ENCODE results near the gene MATN4. TPM values are rescaled to one million over a fixed set of nuclear protein-coding genes. Genes with fewer than 3 reads are reported as not detected.
A peak's percentile ranks its signal among the peaks of the same experiment; 100 is the strongest.

MATN4 gene
- total RNA-seq, 4 donors from 2014 or later = 0.09 to 0.68 TPM; not detected in 2

DNA sequence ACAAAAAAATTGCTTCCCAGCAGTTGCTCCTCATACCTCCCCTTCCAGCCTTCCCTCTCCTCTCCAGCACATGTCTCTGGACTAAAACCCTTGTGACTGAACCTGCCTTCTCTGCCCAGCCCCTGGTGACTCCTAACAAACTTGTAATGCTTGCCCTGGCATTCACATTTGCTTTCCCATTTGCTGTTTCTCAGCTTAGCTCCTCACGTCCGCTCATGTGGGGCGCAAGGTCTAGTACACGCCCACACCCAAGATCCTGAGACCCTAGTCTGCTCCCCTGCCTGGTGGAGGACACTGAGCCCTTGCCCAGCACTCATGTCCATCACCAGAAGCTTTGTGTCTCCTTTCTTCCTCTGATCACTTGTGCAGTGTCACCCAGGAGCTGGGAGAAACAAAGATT is 19.7 kb downstream of the MATN4 start:
- Histone ChIP-seq H3K27me3 (peaks cover 0 to 25% (median 0%) of the 10 kb centered on the region in 4 donors), H3K9me3 (no peaks in the 10 kb centered on the region), H3K4me3 (no peak overlapping the region), H3K27ac (no peak overlapping the region), H3K36me3 (no peaks in the 10 kb centered on the region), H3K4me1 (peaks cover 5 to 41% (median 8%) of the 10 kb centered on the region in 3 donors)
- TF ChIP-seq POLR2A (IDR thresholded peaks at IDR 0.05) = no peak
- no peak for TF ChIP-seq CTCF (IDR thresholded peaks at IDR 0.05)
- WGBS, 2 donors = 61 to 79% methylated on average over 4 of the region's 4 CpGs
- no peak for DNase-seq
- intact Hi-C loops (cut with DNase I) = no loop called here

- WGBS, 2 donors = 19 to 28% methylated on average over 3 of the region's 4 CpGs
- no peaks in the 10 kb centered on the region for H3K9me3 ChIP-seq
- no peak overlapping the region for H3K4me3 ChIP-seq
- peak overlapping the region; percentile 50 to 78 (median 70) for H3K27ac ChIP-seq
- peaks cover 3 to 29% (median 3%) of the 10 kb centered on the region in 3 donors for H3K4me1 ChIP-seq
- DNase-seq = no peak
- intact Hi-C loops (cut with DNase I) = no loop called here
- H3K36me3 ChIP-seq = no peaks in the 10 kb centered on the region
- H3K27me3 ChIP-seq = peaks cover 0 to 28% (median 0%) of the 10 kb centered on the region in 4 donors
- TF ChIP-seq CTCF (IDR thresholded peaks at IDR 0.05) (no peak), POLR2A (IDR thresholded peaks at IDR 0.05) (no peak)
Observed at GRCh38 chr20:45283551-45284057, 24.5 kb downstream of the MATN4 start.

DNA sequence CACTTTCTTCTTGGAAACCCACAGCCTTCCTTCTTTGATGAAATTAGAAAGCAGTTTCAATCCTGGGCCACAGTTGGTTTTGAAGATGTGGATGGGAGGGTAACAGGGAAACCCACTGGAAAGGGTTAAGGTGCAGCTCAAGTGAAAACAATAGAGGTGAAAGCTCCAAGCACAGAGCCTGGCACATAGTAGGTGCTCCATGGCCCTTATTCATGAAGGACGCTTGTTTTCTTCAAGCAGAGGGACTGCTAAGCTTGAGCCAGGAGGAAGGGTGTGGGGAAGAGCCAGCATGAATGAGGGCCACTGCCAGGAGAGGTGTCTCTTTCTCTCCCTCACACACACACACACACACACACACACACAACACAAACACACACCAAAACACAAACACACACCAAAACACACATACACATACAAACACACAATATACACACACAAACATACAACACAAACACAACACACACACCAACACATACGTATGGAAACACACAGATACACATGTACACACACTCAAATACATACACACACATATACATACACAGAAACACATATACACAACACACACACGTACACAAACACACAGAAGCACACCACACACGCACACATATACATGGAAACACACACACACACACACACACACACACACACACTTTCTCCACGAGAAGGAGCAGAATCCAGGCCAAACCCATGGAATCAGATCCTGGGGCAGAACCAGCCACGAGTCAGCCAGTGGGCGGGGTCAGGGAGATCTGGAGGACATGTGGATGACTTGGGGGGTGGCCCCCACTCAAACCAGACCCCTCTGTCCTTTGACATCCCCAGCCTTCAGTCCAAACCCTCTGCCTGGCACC is 25.2 kb downstream of the MATN4 start:
- H3K27ac ChIP-seq = peak overlapping the region; percentile 50 to 78 (median 70)
- no peaks in the 10 kb centered on the region for H3K9me3 ChIP-seq
- H3K4me1 ChIP-seq = peaks cover 3 to 29% (median 3%) of the 10 kb centered on the region in 3 donors
- no peak for TF ChIP-seq CTCF (IDR thresholded peaks at IDR 0.05)
- no peak for TF ChIP-seq POLR2A (IDR thresholded peaks at IDR 0.05)
- no peaks in the 10 kb centered on the region for H3K36me3 ChIP-seq
- H3K4me3 ChIP-seq = no peak overlapping the region
- peaks cover 0 to 28% (median 0%) of the 10 kb centered on the region in 4 donors for H3K27me3 ChIP-seq
- intact Hi-C loops (cut with DNase I) = no loop called here
- no peak for DNase-seq
- 59 to 64% methylated on average over 4 to 6 of the region's 7 CpGs for WGBS, 2 donors

- intact Hi-C loops (cut with DNase I) = no loop called here
- no peak overlapping the region for H3K4me3 ChIP-seq
- no peak overlapping the region for H3K27ac ChIP-seq
- TF ChIP-seq POLR2A (IDR thresholded peaks at IDR 0.05) (no peak), CTCF (IDR thresholded peaks at IDR 0.05) (no peak)
- 46 to 70% methylated on average over 1 of the region's 1 CpG for WGBS, 2 donors
- no peaks in the 10 kb centered on the region for H3K9me3 ChIP-seq
- H3K27me3 ChIP-seq = peaks cover 0 to 33% (median 0%) of the 10 kb centered on the region in 4 donors
- H3K36me3 ChIP-seq = no peaks in the 10 kb centered on the region
- peaks cover 3 to 17% (median 3%) of the 10 kb centered on the region in 3 donors for H3K4me1 ChIP-seq
- no peak for DNase-seq
Observed at GRCh38 chr20:45279992-45280391, 28.1 kb downstream of the MATN4 start.

- Histone ChIP-seq H3K27ac (no peak overlapping the region), H3K4me1 (peaks cover 0 to 5% (median 0%) of the 10 kb centered on the region in 3 donors), H3K9me3 (no peaks in the 10 kb centered on the region), H3K4me3 (no peak overlapping the region), H3K27me3 (peaks cover 0 to 35% (median 0%) of the 10 kb centered on the region in 4 donors), H3K36me3 (no peaks in the 10 kb centered on the region)
- intact Hi-C loops (cut with DNase I) = no loop called here
- TF ChIP-seq POLR2A (IDR thresholded peaks at IDR 0.05) (no peak), CTCF (IDR thresholded peaks at IDR 0.05) (no peak)
- no peak for DNase-seq
- 68 to 74% methylated on average over 3 of the region's 3 CpGs for WGBS, 2 donors
Observed at GRCh38 chr20:45275338-45275737, 32.8 kb downstream of the MATN4 start.
